Stimulated activated CD8-positive, alpha-beta memory T cell treated with anti-CD3 and anti-CD28 coated beads, Interleukin-15, amount 100 ng/mL, for 48 hours (primary cell): ENCODE results near the gene SCD5.

Experiments used
- DNase-seq, 2 donors: peaks; one replicate each; pipeline ENCODE4 v3.0.0-alpha.2; 2020; ENCODE audit warnings: low read depth in 2 of 2

Gene SCD5

DNA sequence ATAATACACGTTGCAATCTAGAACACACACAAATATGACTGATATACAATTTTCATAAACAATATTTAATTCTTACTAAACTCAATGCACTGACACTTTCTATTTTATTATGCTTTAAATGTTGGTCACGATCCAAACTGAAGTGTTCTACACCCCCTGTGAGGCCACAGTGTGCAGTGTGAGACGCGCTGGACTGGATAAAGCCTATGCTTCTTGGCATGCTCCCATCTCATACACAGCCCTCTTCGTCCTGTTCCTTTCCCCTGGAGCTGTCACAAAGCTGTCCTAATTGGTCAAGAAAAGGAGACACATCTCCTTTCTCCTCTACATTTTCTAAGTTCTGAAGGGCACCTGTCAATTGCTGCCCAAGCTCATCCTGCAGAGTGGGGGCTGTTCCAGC, 72.0 kb downstream of the SCD5 start:
- no peak for DNase-seq

GRCh38 chr4:82721819-82722423, 76.7 kb downstream of the SCD5 start:
- DNase-seq: no peak

GRCh38 chr4:82718162-82718940, 80.2 kb downstream of the SCD5 start:
- DNase-seq: no peak

GRCh38 chr4:82715731-82716617, 82.6 kb downstream of the SCD5 start:
- DNase-seq: no peak

GRCh38 chr4:82713856-82714255, 84.7 kb downstream of the SCD5 start:
- no peak for DNase-seq

- DNase-seq: no peak
These were observed 86.0 kb downstream of the SCD5 start for GRCh38 chr4:82712561-82712960.

DNA sequence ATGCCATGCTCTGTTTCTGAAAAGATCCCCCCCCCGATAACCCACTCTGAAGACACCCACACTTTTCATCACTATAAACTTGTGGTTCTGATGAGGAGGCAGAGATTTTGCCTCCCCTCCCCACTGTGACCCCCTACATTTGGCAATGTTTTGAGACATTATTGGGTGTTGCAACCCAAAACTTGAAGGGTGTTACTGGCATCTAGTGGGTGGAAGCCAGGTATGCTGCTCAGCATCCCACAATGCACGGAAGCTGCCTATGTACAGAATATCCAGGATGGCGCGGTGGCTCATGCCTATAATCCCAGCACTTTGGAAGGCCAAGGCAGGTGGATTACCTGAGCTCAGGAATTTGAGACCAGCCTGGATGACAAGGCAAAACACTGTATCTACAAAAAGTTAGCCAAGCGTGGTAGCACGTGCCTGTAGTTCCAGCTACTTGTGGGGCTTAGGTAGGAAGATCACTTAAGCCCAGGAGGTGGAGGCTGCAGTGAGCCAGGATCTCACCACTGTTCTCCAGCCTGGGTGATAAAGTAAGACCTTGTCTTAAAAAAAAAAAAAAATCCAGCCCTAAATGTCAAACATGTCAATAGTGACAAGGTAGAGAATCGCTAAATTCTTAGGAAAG, 87.3 kb downstream of the SCD5 start:
- DNase-seq: no peak

DNA sequence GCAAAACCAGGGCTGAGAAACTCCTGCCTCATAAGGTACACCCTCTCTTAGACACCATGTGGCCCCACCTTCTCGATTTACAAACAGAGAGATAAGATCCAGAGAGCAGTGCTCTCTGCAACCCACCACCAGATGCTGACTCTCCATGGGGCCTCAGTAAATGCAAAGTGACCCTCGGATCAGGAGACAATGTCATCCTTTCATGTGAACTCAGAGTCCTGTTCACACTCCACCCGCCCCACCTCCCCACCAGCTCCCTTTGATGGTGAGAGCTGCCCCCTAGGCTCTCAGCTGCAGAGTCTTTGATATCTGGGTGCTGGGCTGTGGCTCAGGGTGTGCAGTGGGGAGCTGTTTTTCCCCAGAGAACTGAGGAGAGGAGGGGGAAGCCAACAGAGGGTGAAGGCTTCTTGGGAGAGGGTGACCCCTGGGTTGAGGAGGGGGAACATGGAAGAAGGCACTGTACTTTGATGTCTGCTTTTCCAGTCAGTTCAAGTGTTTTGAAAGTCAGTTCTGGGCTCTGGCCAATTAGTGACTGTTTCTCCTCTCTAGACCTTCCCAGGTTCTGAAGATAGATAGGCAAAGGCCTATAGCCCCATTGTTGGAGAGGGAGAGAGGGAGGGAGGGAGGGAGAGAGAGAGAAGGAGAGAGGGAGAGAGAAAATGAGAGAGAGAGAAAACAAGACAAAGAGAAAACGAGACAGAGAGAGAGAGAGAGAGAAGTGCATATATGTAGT, 88.2 kb downstream of the SCD5 start:
- DNase-seq: no peak

DNA sequence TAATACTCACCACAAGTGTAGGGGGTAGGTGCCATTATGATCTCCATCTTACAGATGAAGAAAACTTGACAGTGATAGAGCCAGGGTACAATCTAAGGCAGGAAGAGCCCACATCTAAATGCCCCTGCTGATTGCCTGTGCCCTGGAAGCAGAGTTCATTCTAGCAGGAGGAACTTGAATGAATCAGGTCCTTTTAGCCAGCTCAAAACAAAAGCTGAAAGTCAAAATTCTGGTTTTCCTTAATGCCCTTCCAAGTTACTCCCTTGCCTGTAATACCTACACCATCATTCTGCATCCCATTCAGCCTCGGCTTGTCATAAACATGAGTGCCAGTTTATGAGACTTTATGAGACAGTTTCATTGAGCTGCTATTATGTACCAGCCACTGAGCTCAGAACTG, 89.6 kb downstream of the SCD5 start:
- no peak for DNase-seq

DNA sequence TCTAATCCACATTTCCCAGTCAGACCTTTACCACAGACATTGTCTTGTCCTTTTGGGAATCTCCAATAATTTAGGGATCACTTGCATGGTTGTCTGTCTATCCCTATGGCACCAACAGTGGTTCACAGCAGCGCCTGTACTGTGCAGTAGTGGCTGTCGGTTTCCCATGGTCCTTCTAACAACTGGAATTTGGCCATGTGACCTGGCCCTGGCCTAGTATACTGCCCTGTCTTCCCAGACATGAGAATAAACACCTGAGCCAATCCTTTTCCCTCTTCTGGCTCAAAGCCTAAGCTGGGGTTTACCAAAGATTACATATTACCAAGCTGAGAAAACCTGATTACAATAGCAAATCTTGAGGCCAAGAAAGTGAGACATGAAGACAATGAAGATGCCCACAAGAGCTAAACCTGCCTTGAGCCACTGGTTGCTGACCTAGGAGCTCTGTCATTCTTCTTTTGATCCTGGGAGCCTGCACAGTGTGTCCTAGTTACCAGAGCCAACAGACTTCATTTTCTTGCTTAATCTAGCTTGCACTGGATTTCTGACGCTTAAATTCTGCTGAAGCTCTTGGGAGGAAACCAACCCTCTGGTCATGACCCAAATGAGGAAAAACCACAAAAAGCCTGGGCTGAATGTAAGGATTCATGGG, 92.1 kb downstream of the SCD5 start:
- no peak for DNase-seq

DNA sequence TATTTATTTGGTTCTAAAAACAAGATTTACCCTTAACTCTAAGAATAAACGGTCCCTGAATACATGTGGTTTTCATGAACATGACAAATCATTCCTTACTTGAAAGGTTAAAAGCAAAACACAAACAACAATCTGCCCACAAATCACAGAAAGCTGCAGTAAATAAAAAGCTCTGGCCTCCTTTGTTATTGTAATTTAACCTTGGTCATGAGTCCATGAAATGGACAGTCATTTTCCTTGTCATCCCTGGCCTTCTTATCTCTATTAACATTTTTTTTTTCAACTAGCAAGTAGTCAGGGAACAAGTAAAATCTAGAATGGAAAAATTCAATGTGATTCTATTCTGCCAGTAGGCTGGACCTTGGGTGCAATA, 92.7 kb downstream of the SCD5 start:
- DNase-seq: no peak

DNA sequence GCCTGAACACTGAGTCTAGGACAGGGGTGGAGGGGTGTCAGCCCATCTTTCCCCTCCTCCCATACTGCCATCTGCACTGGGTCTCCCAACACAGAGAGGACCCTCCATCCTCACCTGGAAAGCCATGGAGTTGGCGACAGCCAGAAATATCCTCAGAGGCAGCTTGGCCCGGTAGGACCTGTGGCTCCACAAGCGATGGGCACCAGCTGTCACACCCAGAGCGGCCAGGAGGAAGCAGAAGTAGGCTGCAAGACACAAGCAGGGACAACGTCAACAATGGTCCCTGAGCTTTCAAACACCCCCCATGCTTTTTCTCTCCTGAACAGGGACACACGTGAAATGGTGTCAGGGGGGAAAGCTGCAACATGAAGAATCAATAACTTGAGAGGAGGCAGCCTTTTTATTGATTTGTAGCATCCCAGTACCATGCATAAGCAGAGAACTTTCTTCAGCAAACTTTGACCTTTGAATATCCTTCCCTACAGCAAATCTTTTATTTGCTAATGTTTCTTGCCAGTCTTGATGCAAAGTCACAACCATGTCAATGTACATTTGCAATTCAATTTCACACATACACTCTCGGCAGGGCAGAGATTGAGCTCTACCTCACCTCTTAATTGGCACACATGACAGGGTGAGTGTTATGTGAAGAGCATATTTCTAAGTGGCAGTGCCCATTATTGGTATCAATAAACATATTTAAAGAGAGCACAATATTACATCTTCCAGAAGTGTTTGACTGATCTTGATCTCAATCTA, 93.2 kb downstream of the SCD5 start:
- no peak for DNase-seq

DNA sequence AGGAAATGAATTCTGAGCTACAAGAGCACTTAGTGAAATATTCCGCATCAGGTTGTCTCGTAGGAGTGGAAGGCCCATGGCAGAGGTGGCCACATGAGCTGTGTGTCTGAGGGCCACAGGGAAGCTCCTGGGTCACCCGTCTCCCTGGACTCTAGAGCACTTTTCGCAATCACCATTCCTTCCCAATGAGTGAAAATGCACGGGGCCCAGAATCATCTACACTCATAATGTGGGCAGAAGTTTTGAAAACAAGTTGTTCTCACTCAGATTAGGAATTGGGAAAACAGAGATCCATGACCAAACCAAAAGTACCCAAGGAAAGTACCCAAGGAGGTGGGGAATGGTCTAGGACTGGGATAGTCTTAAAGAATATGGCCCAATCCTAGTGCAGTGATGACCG, 94.4 kb downstream of the SCD5 start:
- DNase-seq: no peak

- no peak for DNase-seq
These were observed 100.2 kb downstream of the SCD5 start for GRCh38 chr4:82698412-82698811.

DNA sequence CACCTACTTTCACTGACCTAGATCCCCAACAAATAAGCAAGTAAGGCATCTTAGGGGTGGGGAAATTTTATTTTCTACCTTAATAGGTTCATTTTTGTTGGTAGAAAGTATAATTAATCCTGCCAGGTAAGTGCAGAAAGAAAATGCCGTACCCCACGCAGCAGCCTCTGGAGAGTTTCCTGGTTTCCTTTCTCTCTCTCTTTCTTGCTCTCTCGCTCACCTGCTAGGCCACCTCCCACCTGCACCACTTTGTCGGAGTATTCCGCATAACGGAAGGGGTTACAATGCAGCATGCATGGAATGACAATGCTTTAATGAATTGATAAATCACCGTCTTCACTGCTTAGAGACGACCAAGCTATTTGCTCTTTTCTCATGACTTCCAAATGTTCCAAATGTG, 101.0 kb downstream of the SCD5 start:
- DNase-seq: no peak

- no peak for DNase-seq
These were observed 102.3 kb downstream of the SCD5 start for GRCh38 chr4:82696117-82696860.

GRCh38 chr4:82694892-82695291, 103.7 kb downstream of the SCD5 start:
- no peak for DNase-seq

- DNase-seq: no peak
These were observed 104.5 kb downstream of the SCD5 start for GRCh38 chr4:82694046-82694445.

- DNase-seq: no peak
These were observed 106.4 kb downstream of the SCD5 start for GRCh38 chr4:82692101-82692780.
